ENCODE measurements around the gene MEG3.
"Not testable (repeated sequence)": the region's sequence is repeated elsewhere in the genome, so short reads cannot be mapped to it uniquely, and the experiment has no call there.

The MEG3 gene

GRCh38 chr14:100796946-100797345, 29.0 kb upstream of the MEG3 start:
- peak; percentile 22 for DNase-seq (ENCODE audit: low read depth)
- TF ChIP-seq CTCF (conservative IDR thresholded peaks at IDR 0.05; ENCODE audit: control insufficient read depth, insufficient read depth, low read depth, low read length): no peak
- no peak overlapping the region for H3K4me3 ChIP-seq (ENCODE audit: control insufficient read depth, low read depth, low read length)

- TF ChIP-seq CTCF (conservative IDR thresholded peaks at IDR 0.05; ENCODE audit: control insufficient read depth, insufficient read depth, low read depth, low read length): no peak
- no peak for DNase-seq (ENCODE audit: low read depth)
- no peak overlapping the region for H3K4me3 ChIP-seq (ENCODE audit: control insufficient read depth, low read depth, low read length)
These were observed 25.9 kb upstream of the MEG3 start for GRCh38 chr14:100800041-100800440.

- not testable (repeated sequence) for H3K4me3 ChIP-seq (ENCODE audit: control insufficient read depth, low read depth, low read length); DNase-seq (ENCODE audit: low read depth)
These were observed 24.5 kb upstream of the MEG3 start for GRCh38 chr14:100801433-100801832.

- no peak overlapping the region for H3K4me3 ChIP-seq (ENCODE audit: control insufficient read depth, low read depth, low read length)
- no peak for TF ChIP-seq CTCF (conservative IDR thresholded peaks at IDR 0.05; ENCODE audit: control insufficient read depth, insufficient read depth, low read depth, low read length)
- no peak for DNase-seq (ENCODE audit: low read depth)
These were observed 23.7 kb upstream of the MEG3 start for GRCh38 chr14:100802179-100802578.

- no peak for DNase-seq (ENCODE audit: low read depth)
- TF ChIP-seq CTCF (conservative IDR thresholded peaks at IDR 0.05; ENCODE audit: control insufficient read depth, insufficient read depth, low read depth, low read length): no peak
These were observed 23.2 kb upstream of the MEG3 start for GRCh38 chr14:100802766-100803165.

GRCh38 chr14:100803226-100803625, 22.7 kb upstream of the MEG3 start:
- no peak for DNase-seq (ENCODE audit: low read depth)
- no peak overlapping the region for H3K4me3 ChIP-seq (ENCODE audit: control insufficient read depth, low read depth, low read length)
- no peak for TF ChIP-seq CTCF (conservative IDR thresholded peaks at IDR 0.05; ENCODE audit: control insufficient read depth, insufficient read depth, low read depth, low read length)

More at GRCh38 chr14:100802766-100803165, 23.2 kb upstream of the MEG3 start:
- H3K4me3 ChIP-seq (ENCODE audit: control insufficient read depth, low read depth, low read length): no peak overlapping the region

- no peak for DNase-seq (ENCODE audit: low read depth)
- TF ChIP-seq CTCF (conservative IDR thresholded peaks at IDR 0.05; ENCODE audit: control insufficient read depth, insufficient read depth, low read depth, low read length): no peak
- H3K4me3 ChIP-seq (ENCODE audit: control insufficient read depth, low read depth, low read length): no peak overlapping the region
These were observed 22.2 kb upstream of the MEG3 start for GRCh38 chr14:100803676-100804075.

Measured in fibroblast of mammary gland (primary cell).